ENCODE measurements around the gene FABP6. TPM values are rescaled to one million over a fixed set of nuclear protein-coding genes. Genes with fewer than 3 reads are reported as not detected.

FABP6 gene
- total RNA-seq, 3 donors from 2014 or later = not detected

GRCh38 chr5:160254706-160255105 is 25.4 kb downstream of the FABP6 start:
- H3K27ac ChIP-seq = no peak overlapping the region
- H3K36me3 ChIP-seq = no peaks in the 10 kb centered on the region
- no peaks in the 10 kb centered on the region for H3K4me1 ChIP-seq
- intact Hi-C loops (cut with DNase I; ENCODE audit: low total_unique reads) = no loop called here
- H3K4me3 ChIP-seq = no peak overlapping the region
- no peak for TF ChIP-seq POLR2A (IDR thresholded peaks at IDR 0.05)
- no peak for TF ChIP-seq POLR2AphosphoS5 (IDR thresholded peaks at IDR 0.05)
- TF ChIP-seq, protein P1, sequence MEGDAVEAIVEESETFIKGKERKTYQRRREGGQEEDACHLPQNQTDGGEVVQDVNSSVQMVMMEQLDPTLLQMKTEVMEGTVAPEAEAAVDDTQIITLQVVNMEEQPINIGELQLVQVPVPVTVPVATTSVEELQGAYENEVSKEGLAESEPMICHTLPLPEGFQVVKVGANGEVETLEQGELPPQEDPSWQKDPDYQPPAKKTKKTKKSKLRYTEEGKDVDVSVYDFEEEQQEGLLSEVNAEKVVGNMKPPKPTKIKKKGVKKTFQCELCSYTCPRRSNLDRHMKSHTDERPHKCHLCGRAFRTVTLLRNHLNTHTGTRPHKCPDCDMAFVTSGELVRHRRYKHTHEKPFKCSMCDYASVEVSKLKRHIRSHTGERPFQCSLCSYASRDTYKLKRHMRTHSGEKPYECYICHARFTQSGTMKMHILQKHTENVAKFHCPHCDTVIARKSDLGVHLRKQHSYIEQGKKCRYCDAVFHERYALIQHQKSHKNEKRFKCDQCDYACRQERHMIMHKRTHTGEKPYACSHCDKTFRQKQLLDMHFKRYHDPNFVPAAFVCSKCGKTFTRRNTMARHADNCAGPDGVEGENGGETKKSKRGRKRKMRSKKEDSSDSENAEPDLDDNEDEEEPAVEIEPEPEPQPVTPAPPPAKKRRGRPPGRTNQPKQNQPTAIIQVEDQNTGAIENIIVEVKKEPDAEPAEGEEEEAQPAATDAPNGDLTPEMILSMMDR (IDR thresholded peaks at IDR 0.05) = no peak
- H3K27me3 ChIP-seq = no peaks in the 10 kb centered on the region
- DNase-seq (ENCODE audit: low spot score in 2 of 2) = no peak
- H3K9me3 ChIP-seq = no peaks in the 10 kb centered on the region

DNA sequence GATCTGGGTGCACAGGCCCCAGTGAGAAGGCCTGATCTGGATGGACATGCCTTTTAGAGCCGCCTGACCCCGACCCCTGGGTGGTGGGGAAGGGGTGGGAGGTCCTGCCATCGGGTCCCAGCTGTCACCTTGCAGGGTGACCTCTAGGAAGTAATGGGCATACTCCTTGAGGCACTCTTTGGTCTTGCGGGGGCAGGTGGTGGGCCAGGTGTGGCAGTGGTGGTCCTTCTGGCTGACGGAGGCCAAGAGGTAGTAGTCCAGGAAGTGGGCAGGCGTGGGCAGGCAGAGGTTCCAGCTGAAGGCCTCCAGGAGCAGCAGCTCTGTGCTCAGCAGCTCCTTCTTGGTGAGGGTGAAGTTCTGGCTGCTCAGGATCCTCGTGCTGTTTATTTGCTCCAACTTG is 30.0 kb downstream of the FABP6 start:
- H3K4me1 ChIP-seq = no peaks in the 10 kb centered on the region
- TF ChIP-seq POLR2AphosphoS5 (IDR thresholded peaks at IDR 0.05) (no peak), POLR2A (IDR thresholded peaks at IDR 0.05) (no peak)
- TF ChIP-seq, protein P1 (IDR thresholded peaks at IDR 0.05) = no peak
- no peaks in the 10 kb centered on the region for H3K9me3 ChIP-seq
- no peak for DNase-seq (ENCODE audit: low spot score in 2 of 2)
- no peak overlapping the region for H3K4me3 ChIP-seq
- intact Hi-C loops (cut with DNase I; ENCODE audit: low total_unique reads) = no loop called here
- H3K27ac ChIP-seq = no peak overlapping the region
- H3K36me3 ChIP-seq = no peaks in the 10 kb centered on the region
- H3K27me3 ChIP-seq = no peaks in the 10 kb centered on the region

DNA sequence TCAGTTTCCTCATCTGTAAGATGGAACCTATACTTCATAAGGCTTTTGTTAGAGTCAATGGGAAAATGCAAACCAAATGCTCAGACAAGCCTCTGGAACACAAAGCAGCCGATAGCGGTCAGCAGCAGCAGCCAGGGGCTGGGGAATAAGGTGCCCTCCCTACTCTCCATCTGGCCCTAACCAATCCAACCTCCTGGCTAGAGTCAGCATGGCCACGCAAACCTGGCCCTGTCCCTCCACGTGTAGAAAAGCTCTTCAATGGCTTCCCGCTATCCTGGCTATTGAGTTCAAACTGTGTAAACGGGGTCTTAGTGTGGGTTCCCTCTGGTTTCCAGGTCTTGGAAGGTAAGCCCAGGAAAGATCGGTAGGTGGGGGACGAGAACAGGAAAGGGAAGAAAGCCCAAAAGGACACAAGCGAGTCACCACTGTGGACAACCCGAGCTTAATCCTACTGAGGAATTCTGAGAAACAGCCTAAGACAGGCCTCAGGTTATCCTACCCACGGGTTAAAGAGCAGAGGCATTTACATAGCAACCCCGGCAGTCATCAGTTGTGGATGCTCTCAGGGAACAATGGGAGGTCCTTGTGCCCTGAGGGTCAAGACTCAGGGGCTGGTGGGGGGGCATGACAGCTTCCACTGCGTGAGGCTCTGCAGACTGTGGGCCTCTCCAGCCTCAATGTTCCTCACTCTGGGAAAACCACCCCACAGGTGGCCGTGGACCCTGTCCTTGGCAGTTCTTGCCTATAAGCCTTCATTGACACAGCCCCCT is 30.9 kb downstream of the FABP6 start:
- no peak overlapping the region for H3K27ac ChIP-seq
- intact Hi-C loops (cut with DNase I; ENCODE audit: low total_unique reads) = no loop called here

GRCh38 chr5:160260881-160261815 is 31.8 kb downstream of the FABP6 start:
- Histone ChIP-seq H3K9me3 (no peaks in the 10 kb centered on the region), H3K4me1 (no peaks in the 10 kb centered on the region), H3K27ac (no peak overlapping the region), H3K27me3 (no peaks in the 10 kb centered on the region), H3K4me3 (no peak overlapping the region), H3K36me3 (no peaks in the 10 kb centered on the region)
- no peak for TF ChIP-seq POLR2A (IDR thresholded peaks at IDR 0.05)
- TF ChIP-seq POLR2AphosphoS5 (IDR thresholded peaks at IDR 0.05) = no peak
- TF ChIP-seq, protein P1 (IDR thresholded peaks at IDR 0.05) = no peak
- DNase-seq (ENCODE audit: low spot score in 2 of 2) = no peak
- intact Hi-C loops (cut with DNase I; ENCODE audit: low total_unique reads) = no loop called here

More for the DNA sequence above, 30.9 kb downstream of the FABP6 start:
- Histone ChIP-seq H3K36me3 (no peaks in the 10 kb centered on the region), H3K4me3 (no peak overlapping the region), H3K9me3 (no peaks in the 10 kb centered on the region), H3K4me1 (no peaks in the 10 kb centered on the region), H3K27me3 (no peaks in the 10 kb centered on the region)
- TF ChIP-seq, protein P1 (IDR thresholded peaks at IDR 0.05) = no peak
- TF ChIP-seq POLR2A (IDR thresholded peaks at IDR 0.05) = no peak
- TF ChIP-seq POLR2AphosphoS5 (IDR thresholded peaks at IDR 0.05) = no peak
- no peak for DNase-seq (ENCODE audit: low spot score in 2 of 2)
